Hepatocyte (in vitro differentiated cells): ENCODE measurements around the gene MYLK2.

Source experiments
- CTCF ChIP-seq: fragments of 200-600 bp; sonication (generic); IDR thresholded peaks from 2 replicates; pipeline ENCODE4 v1.5.1; 2016; ENCODE audit warnings: antibody characterized with exemption, mild to moderate bottlenecking; ENCODE audit not compliant: poor library complexity
- EZH2 ChIP-seq: fragments of 200-600 bp; sonication (generic); IDR thresholded peaks from 2 replicates; pipeline ENCODE4 v1.6.1; 2016; ENCODE audit warnings: antibody characterized with exemption, mild to moderate bottlenecking, borderline replicate concordance
- EZH2phosphoT487 ChIP-seq: fragments of 200-600 bp; sonication (generic); IDR thresholded peaks from one replicate; pipeline ENCODE4 v1.6.1; 2018; ENCODE audit warnings: antibody characterized with exemption, mild to moderate bottlenecking, low read depth, moderate library complexity; ENCODE audit not compliant: unreplicated experiment, severe bottlenecking

GRCh38 chr20:31833931-31834521 is 14.9 kb downstream of the MYLK2 start:
- TF ChIP-seq CTCF, result no peak
- TF ChIP-seq EZH2, result no peak
- TF ChIP-seq EZH2phosphoT487, result no peak
